SH-SY5Y (cell line): ENCODE measurements around the gene MGP.

Experiments
- GATA2 ChIP-seq: IDR thresholded peaks from 2 replicates; pipeline ENCODE4 v1.6.1; 2011; ENCODE audit warnings: mild to moderate bottlenecking, low read depth, low read length
- GATA3 ChIP-seq: IDR thresholded peaks from 2 replicates; pipeline ENCODE4 v1.6.1; 2011; ENCODE audit warnings: low read depth, mild to moderate bottlenecking, low read length, moderate library complexity

MGP gene

GRCh38 chr12:14911131-14911530, 25.5 kb upstream of the MGP start:
- TF ChIP-seq GATA2 (no peak), GATA3 (no peak)

- TF ChIP-seq GATA2 (no peak), GATA3 (no peak)
Observed at GRCh38 chr12:14910090-14910915, 24.6 kb upstream of the MGP start.

GRCh38 chr12:14907953-14908352, 22.3 kb upstream of the MGP start:
- no peak for TF ChIP-seq GATA3
- TF ChIP-seq GATA2, result no peak

- no peak for TF ChIP-seq GATA2
- TF ChIP-seq GATA3, result no peak
Observed at GRCh38 chr12:14906114-14906513, 20.5 kb upstream of the MGP start.

GRCh38 chr12:14905269-14906004, 19.8 kb upstream of the MGP start:
- TF ChIP-seq GATA2 (no peak), GATA3 (no peak)

GRCh38 chr12:14904854-14905253, 19.2 kb upstream of the MGP start:
- TF ChIP-seq GATA3, result no peak
- TF ChIP-seq GATA2, result no peak

- TF ChIP-seq GATA3 (no peak), GATA2 (no peak)
Observed at GRCh38 chr12:14903386-14904098, 17.9 kb upstream of the MGP start.

GRCh38 chr12:14902465-14902864, 16.8 kb upstream of the MGP start:
- TF ChIP-seq GATA2 (no peak), GATA3 (no peak)

GRCh38 chr12:14901228-14901562, 15.5 kb upstream of the MGP start:
- no peak for TF ChIP-seq GATA3
- no peak for TF ChIP-seq GATA2

GRCh38 chr12:14900521-14901227, 15.0 kb upstream of the MGP start:
- no peak for TF ChIP-seq GATA3
- no peak for TF ChIP-seq GATA2

GRCh38 chr12:14896521-14897169, 11.0 kb upstream of the MGP start:
- TF ChIP-seq GATA3 (no peak), GATA2 (no peak)

- TF ChIP-seq GATA3 (no peak), GATA2 (no peak)
Observed at GRCh38 chr12:14893506-14894250, 8.0 kb upstream of the MGP start.

- TF ChIP-seq GATA3 (no peak), GATA2 (no peak)
Observed at GRCh38 chr12:14892726-14893505, 7.3 kb upstream of the MGP start.
